Subcutaneous adipose tissue (tissue), 4 donors: ENCODE results near the gene ARL6. TPM values are rescaled to one million over a fixed set of nuclear protein-coding genes. Genes with fewer than 3 reads are reported as not detected.

Source experiments
- CTCF ChIP-seq: fragments of 450-650 bp; IDR thresholded peaks from one replicate; pipeline ENCODE4 v1.5.1; 2016; ENCODE audit warnings: low read depth, mild to moderate bottlenecking, control low read depth, antibody characterized with exemption, moderate library complexity
- total RNA-seq, 4 donors: library from RNA; depleted of rRNA; stranded (reverse); fragments of >200 nt; gene quantifications; one replicate each; pipeline ENCODE4 v1.1.0, GENCODE V29; 2016

Gene ARL6
- 10 to 100 TPM in 1 of 4 donors, 1 to 10 TPM in 3; 4.1 to 10.1 (median 6.1) TPM for total RNA-seq

DNA sequence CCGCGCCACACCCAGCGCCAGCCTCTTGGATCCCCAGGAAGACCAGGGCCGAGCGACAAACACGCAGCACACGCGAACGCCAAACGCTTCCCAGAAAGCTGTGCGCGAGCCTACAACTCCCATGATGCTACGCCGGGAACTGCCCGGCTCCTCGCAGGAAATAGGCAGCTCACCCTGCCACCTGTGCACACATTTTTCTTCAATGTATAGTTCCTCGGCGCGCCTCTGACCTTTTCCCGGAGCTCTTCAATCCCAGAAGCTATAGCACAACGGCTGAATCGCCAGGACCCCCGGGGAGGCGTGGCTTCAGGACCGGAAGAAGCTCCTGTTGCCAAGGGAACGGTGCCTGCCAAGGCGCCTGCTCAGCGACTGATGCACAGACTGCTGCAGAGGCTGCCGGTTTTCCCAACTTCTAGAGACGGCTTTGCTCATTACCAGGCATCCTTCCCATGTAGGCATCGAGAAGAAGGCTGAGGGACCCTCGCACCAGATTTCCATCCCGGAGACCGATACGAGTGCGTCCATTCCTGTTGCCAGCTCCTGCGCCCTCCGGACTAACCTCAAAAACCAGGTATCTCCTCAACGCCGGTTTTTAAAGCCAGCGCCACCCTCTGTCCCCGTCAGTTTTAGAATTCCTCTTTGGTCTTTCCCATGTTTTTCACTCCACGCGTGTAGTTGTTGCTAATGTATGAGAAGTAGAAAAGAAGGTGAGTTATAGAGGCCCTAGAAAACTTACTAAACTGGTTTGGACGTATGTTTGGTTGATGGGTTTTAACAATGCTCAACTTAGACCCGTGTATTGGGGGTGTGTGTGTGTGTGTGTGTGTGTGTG, at the start of gene ARL6:
Gene ARL6, plus strand, starts transcription at position 352 of the 832 bp plus-strand sequence. CDS start 3,350 bp downstream, outside the sequence.
- TF ChIP-seq CTCF: no peak

GRCh38 chr3:97719156-97719821, 45.3 kb upstream of the ARL6 start:
- TF ChIP-seq CTCF: no peak

- TF ChIP-seq CTCF: no peak
Observed at GRCh38 chr3:97720417-97720816, 44.1 kb upstream of the ARL6 start.

- TF ChIP-seq CTCF: no peak
Observed at GRCh38 chr3:97721446-97721845, 43.1 kb upstream of the ARL6 start.

DNA sequence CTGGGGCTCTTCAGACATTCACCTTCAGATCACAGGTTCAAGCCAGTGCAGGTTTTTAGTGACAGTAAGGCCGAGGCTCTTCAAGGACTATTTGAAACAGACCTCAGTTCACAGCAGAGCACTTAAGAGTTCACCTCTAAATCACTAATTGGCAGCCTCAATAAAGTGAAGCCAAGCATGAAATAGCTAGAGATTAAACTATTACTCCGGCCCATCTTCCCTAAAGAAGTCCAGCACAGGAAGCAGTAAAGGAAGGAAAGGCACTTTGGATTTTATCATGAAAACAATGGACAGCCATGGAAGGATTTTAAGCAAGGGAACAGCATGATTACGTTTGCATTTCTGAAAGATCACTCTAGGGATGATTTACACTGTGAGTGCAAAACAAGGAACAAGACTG, 27.6 kb upstream of the ARL6 start:
- no peak for TF ChIP-seq CTCF

GRCh38 chr3:97738761-97739160, 25.8 kb upstream of the ARL6 start:
- no peak for TF ChIP-seq CTCF

DNA sequence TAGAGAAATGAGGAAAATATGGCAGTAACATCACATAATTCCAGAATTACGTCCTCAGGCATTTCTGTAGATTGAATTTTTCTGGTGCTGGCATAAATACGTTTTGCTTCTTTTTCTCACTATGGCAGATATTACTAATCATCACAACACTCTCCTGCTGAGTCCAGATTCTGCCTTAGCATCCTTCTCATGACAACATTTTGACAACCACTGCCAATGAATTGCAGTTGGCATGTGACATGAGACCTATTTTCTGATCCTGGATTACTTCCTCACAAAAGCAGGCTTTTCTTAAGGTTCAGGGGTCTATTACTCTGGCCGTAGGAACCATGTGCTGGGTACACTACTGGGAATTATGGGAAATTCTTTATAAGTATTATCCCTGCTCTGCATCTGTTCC, 22.5 kb upstream of the ARL6 start:
- TF ChIP-seq CTCF: no peak
